GM23248 (cell line): Measurements from ENCODE around the gene TRAK1. TPM values are rescaled to one million over a fixed set of nuclear protein-coding genes. Genes with fewer than 3 reads are reported as not detected.

ENCODE experiments used
- DNase-seq: peaks from one replicate; pipeline ENCODE4 v3.0.0-alpha.2; 2015
- H2AFZ ChIP-seq: fragments of 200-600 bp; sonication (generic); 2 replicates; pipeline ENCODE4 v1.6.1; 2016; ENCODE audit warnings: antibody characterized with exemption
- H3F3A ChIP-seq: fragments of 200-600 bp; sonication (generic); 2 replicates; pipeline ENCODE4 v1.6.1; 2016; ENCODE audit warnings: mild to moderate bottlenecking, antibody characterized with exemption, mixed run types; ENCODE audit not compliant: insufficient read depth
- H3K27ac ChIP-seq: fragments of 200-600 bp; sonication (generic); 2 replicates; pipeline ENCODE4 v1.5.1; 2016; ENCODE audit warnings: mild to moderate bottlenecking
- H3K27me3 ChIP-seq: fragments of 200-600 bp; sonication (generic); replicated peaks from 2 replicates; pipeline ENCODE4 v1.6.1; 2016; ENCODE audit warnings: mild to moderate bottlenecking; ENCODE audit not compliant: insufficient read depth
- H3K36me3 ChIP-seq: fragments of 200-600 bp; sonication (generic); 2 replicates; pipeline ENCODE4 v1.6.1; 2016; ENCODE audit warnings: low read depth, mild to moderate bottlenecking
- H3K4me1 ChIP-seq: fragments of 200-600 bp; sonication (generic); 2 replicates; pipeline ENCODE4 v1.6.1; 2016; ENCODE audit warnings: mild to moderate bottlenecking; ENCODE audit not compliant: insufficient read depth
- H3K4me2 ChIP-seq: fragments of 200-600 bp; sonication (generic); one replicate; pipeline ENCODE4 v1.6.1; 2016; ENCODE audit warnings: mild to moderate bottlenecking; ENCODE audit not compliant: unreplicated experiment
- H3K4me3 ChIP-seq: fragments of 200-600 bp; sonication (generic); 2 replicates; pipeline ENCODE4 v1.5.1; 2016; ENCODE audit warnings: mild to moderate bottlenecking
- H3K79me2 ChIP-seq: fragments of 200-600 bp; sonication (generic); 2 replicates; pipeline ENCODE4 v1.6.1; 2016; ENCODE audit warnings: mild to moderate bottlenecking; ENCODE audit not compliant: insufficient read depth
- H3K9ac ChIP-seq: fragments of 200-600 bp; sonication (generic); 2 replicates; pipeline ENCODE4 v1.6.1; 2016; ENCODE audit warnings: mild to moderate bottlenecking
- H3K9me2 ChIP-seq: fragments of 200-600 bp; sonication (generic); 2 replicates; pipeline ENCODE4 v1.6.1; 2016; ENCODE audit warnings: mixed run types, mild to moderate bottlenecking, moderate library complexity; ENCODE audit not compliant: insufficient read depth
- H3K9me3 ChIP-seq: fragments of 200-600 bp; sonication (generic); one replicate; pipeline ENCODE4 v1.6.1; 2017; ENCODE audit warnings: low read depth
- H4K20me1 ChIP-seq: fragments of 200-600 bp; sonication (generic); 2 replicates; pipeline ENCODE4 v1.6.0; 2016; ENCODE audit not compliant: insufficient read depth
- EZH2 ChIP-seq: fragments of 200-600 bp; sonication (generic); IDR thresholded peaks from 2 replicates; pipeline ENCODE4 v1.6.1; 2018; ENCODE audit warnings: antibody characterized with exemption, mild to moderate bottlenecking; ENCODE audit not compliant: insufficient read depth, poor library complexity, severe bottlenecking
- EZH2phosphoT487 ChIP-seq: fragments of 200-600 bp; sonication (generic); IDR thresholded peaks from 2 replicates; pipeline ENCODE4 v1.6.1; 2018; ENCODE audit warnings: antibody characterized with exemption, moderate library complexity, mild to moderate bottlenecking, low read depth; ENCODE audit not compliant: insufficient read depth
- WGBS, 2 experiments: methylation state at CpG; one replicate each; pipeline ENCODE4 v1.1.6; 2015 to 2017; ENCODE audit warnings: low lambda C conversion rate in 2 of 2, low coverage in 1 of 2; ENCODE audit errors: missing lambda C conversion rate in 2 of 2; 5-methylcytosine and 5-hydroxymethylcytosine counted together
- in situ Hi-C: fragments of 300-500 bp; cut with MboI; formaldehyde crosslinking; loops from 2 replicates; pipeline ENCODE4 v1.15.0; 2020
- polyA plus RNA-seq: library from polyadenylated mRNA; unstranded; fragments of >200 nt; fragmentation: Nextera tagmentation; extraction: Ambion mirVana; gene quantifications from 2 replicates; pipeline ENCODE4 v1.2.1, GENCODE V29; 2016
- total RNA-seq: library from RNA; depleted of rRNA; stranded (reverse); fragments of >200 nt; shearing (Covaris generic); gene quantifications from 2 replicates; pipeline ENCODE4 v1.2.3, GENCODE V29; 2014

The TRAK1 gene
- total and polyA plus RNA-seq, 2 experiments from 2014 or later, result 13.6 to 51.0 TPM

DNA sequence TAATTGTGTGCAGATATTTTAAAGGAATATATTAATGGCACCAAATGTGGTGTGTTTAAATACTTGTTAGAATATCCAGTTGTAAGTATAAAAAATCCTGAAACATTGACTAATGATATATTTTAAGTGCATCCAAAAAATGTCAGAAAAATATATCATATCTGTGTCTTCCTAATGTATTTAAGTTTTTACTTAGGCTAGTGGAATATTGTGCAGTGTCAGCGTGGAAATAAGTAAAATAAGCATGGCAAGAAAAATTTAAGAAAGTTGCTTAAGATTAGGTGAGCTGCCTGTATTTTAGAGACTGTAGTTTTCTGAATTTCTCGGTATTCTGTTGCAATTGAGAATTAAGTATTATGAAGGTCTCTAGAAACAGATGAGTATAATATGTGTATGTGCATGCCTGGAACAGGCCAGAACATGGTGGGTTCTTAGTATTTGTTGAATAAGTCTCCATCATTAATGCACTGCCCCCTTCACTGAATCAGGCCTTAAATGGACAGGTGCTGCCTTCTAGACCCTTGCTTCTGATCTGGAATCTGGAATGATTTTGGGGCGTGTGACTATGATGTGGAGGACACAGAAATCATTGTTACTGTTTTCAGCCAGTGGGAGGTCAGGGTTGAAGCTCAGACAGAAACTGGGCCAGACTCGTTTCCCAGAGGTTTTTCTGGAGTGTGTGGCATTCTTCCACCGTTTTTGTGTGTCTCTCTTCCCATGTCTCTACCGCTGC is 86.1 kb downstream of the TRAK1 start:
- H3K36me3 ChIP-seq, result 0 out of 2 replicates have a peak, but pooled peaks cover 6% of the 10 kb centered on the region
- no peaks in the 10 kb centered on the region for H3K9me2 ChIP-seq
- no peak overlapping the region for H2AFZ ChIP-seq
- DNase-seq, result no peak
- H4K20me1 ChIP-seq, result peaks cover 18% of the 10 kb centered on the region; the same call in 1 of the 2 replicates
- no peak overlapping the region for H3K4me2 ChIP-seq
- peaks cover 81% of the 10 kb centered on the region for H3K79me2 ChIP-seq
- 94 to 96% methylated on average over 6 of the region's 6 CpGs for WGBS, 2 experiments
- H3K4me3 ChIP-seq, result no peak overlapping the region
- H3K27ac ChIP-seq, result no peak overlapping the region
- TF ChIP-seq EZH2phosphoT487, result no peak
- TF ChIP-seq EZH2, result no peak
- H3K27me3 ChIP-seq, result no peaks in the 10 kb centered on the region
- H3F3A ChIP-seq, result peaks cover 14% of the 10 kb centered on the region
- H3K4me1 ChIP-seq, result peaks cover 10% of the 10 kb centered on the region
- H3K9me3 ChIP-seq, result no peaks in the 10 kb centered on the region
- H3K9ac ChIP-seq, result no peak overlapping the region
- in situ Hi-C loops, result no loop called here

DNA sequence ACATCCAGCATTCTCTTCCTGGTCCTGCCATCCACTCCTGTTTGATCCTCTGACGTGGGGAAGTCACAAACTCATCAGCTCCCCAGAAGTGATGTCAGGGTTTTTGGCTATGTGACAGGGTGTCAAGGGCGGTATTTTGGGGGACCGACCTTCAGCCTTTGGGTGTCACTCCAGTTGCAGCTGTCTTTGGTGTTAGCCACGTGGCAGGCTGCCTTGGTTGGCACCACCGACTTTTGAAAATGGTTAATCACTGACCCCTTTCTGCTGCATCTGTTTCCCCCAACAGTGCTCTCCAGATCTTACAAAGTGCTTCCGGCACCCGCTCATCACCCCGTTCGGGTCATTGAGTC is 86.6 kb downstream of the TRAK1 start:
- Histone ChIP-seq H4K20me1 (peaks cover 18% of the 10 kb centered on the region; the same call in 1 of the 2 replicates), H3K79me2 (peaks cover 81% of the 10 kb centered on the region)
- in situ Hi-C loops, result no loop called here

DNA sequence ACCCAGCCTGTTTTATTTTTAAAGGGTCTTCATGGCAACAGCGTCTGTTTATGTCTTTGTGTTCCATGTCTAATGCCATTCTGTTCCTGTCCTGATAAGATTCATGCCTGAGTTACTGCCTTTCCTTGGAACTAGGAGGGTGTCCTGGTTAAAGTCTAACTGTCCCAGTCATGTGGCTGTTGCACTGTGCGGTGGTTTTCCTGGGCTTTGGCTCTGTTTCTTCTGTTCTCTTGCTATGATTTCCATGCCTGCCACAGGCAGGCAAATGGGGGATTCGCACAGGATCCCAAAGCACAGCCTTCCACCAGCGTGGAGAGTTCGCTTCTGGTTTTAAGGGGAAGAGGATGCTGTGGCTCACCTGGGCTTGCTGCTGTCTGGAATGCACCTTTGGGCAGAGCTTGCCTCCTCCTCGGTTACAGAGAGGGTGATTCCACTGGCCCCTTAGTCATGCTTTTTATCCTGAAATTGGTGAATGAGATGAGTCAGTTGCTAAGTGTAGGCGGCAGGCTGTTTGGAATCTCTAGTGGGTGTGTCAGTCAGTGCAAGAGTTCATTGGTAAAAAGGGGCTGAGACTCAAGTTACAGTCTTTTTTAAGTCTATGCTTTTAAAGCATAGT is 88.1 kb downstream of the TRAK1 start:
- no peak overlapping the region for H2AFZ ChIP-seq
- 0 out of 2 replicates have a peak, but pooled peaks cover 6% of the 10 kb centered on the region for H3K36me3 ChIP-seq
- TF ChIP-seq EZH2phosphoT487, result no peak
- no peak for TF ChIP-seq EZH2
- peaks cover 81% of the 10 kb centered on the region for H3K79me2 ChIP-seq
- WGBS, 2 experiments, result 8 to 9% methylated on average over 7 of the region's 7 CpGs
- H3K27me3 ChIP-seq, result no peaks in the 10 kb centered on the region
- H3K4me3 ChIP-seq, result 0 out of 2 replicates have a peak overlapping the region, but pooled peaks have one; percentile 14
- H3F3A ChIP-seq, result peaks cover 17% of the 10 kb centered on the region
- H3K4me1 ChIP-seq, result peaks cover 22% of the 10 kb centered on the region
- H3K9me2 ChIP-seq, result no peaks in the 10 kb centered on the region
- H3K4me2 ChIP-seq, result peak overlapping the region; percentile 35
- peak; percentile 95 for DNase-seq
- in situ Hi-C loops, result no loop called here
- H4K20me1 ChIP-seq, result peaks cover 18% of the 10 kb centered on the region; the same call in 1 of the 2 replicates
- H3K9ac ChIP-seq, result no peak overlapping the region
- no peaks in the 10 kb centered on the region for H3K9me3 ChIP-seq
- H3K27ac ChIP-seq, result peak overlapping the region; percentile 69

More for the DNA sequence above, 86.6 kb downstream of the TRAK1 start:
- H3K9me3 ChIP-seq, result no peaks in the 10 kb centered on the region
- DNase-seq, result no peak
- H3K4me2 ChIP-seq, result no peak overlapping the region
- no peak overlapping the region for H2AFZ ChIP-seq
- peaks cover 14% of the 10 kb centered on the region for H3F3A ChIP-seq
- H3K9me2 ChIP-seq, result no peaks in the 10 kb centered on the region
- H3K9ac ChIP-seq, result no peak overlapping the region
- no peaks in the 10 kb centered on the region for H3K27me3 ChIP-seq
- no peak overlapping the region for H3K4me3 ChIP-seq
- WGBS, 2 experiments, result 97 to 99% methylated on average over 9 of the region's 9 CpGs
- TF ChIP-seq EZH2, result no peak
- TF ChIP-seq EZH2phosphoT487, result no peak
- peaks cover 12% of the 10 kb centered on the region for H3K4me1 ChIP-seq
- 0 out of 2 replicates have a peak, but pooled peaks cover 6% of the 10 kb centered on the region for H3K36me3 ChIP-seq
- no peak overlapping the region for H3K27ac ChIP-seq

DNA sequence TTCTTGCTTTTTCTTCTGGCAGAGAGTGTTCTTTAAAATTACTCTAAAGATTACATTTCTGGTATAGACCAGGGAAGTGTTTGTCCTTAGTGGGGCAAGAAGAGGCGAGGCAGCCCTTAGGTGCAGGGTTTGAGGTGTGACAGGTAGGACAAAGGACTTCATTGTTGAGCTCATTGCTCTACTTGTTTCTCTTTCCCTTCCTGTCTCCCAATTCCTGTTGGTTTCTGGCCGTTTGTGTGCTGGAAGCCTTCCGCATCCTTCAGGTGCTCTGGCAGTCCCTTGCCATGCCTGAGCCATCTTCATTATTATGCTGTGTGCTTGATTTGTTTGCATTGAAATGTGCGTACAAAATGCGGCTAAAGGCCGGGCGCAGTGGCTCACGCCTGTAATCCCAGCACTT is 89.7 kb downstream of the TRAK1 start:
- no peak for DNase-seq
- no peaks in the 10 kb centered on the region for H3K9me2 ChIP-seq
- no peak overlapping the region for H3K4me3 ChIP-seq
- H3F3A ChIP-seq, result peaks cover 23% of the 10 kb centered on the region
- H2AFZ ChIP-seq, result no peak overlapping the region
- no peak overlapping the region for H3K9ac ChIP-seq
- in situ Hi-C loops, result no loop called here
- H4K20me1 ChIP-seq, result peaks cover 18% of the 10 kb centered on the region; the same call in 1 of the 2 replicates
- 94 to 98% methylated on average over 8 of the region's 8 CpGs for WGBS, 2 experiments
- peaks cover 35% of the 10 kb centered on the region for H3K4me1 ChIP-seq
- no peaks in the 10 kb centered on the region for H3K9me3 ChIP-seq
- no peak for TF ChIP-seq EZH2phosphoT487
- no peak for TF ChIP-seq EZH2
- 0 out of 2 replicates have a peak, but pooled peaks cover 6% of the 10 kb centered on the region for H3K36me3 ChIP-seq
- H3K27ac ChIP-seq, result no peak overlapping the region
- H3K27me3 ChIP-seq, result no peaks in the 10 kb centered on the region
- no peak overlapping the region for H3K4me2 ChIP-seq
- peaks cover 73% of the 10 kb centered on the region for H3K79me2 ChIP-seq
